Hepatocyte (in vitro differentiated cells): ENCODE data around the gene RAD1.

Experiments used
- CTCF ChIP-seq: fragments of 200-600 bp; sonication (generic); IDR thresholded peaks from 2 replicates; pipeline ENCODE4 v1.5.1; 2016; ENCODE audit warnings: antibody characterized with exemption, mild to moderate bottlenecking; ENCODE audit not compliant: poor library complexity
- EZH2 ChIP-seq: fragments of 200-600 bp; sonication (generic); IDR thresholded peaks from 2 replicates; pipeline ENCODE4 v1.6.1; 2016; ENCODE audit warnings: antibody characterized with exemption, mild to moderate bottlenecking, borderline replicate concordance
- EZH2phosphoT487 ChIP-seq: fragments of 200-600 bp; sonication (generic); IDR thresholded peaks from one replicate; pipeline ENCODE4 v1.6.1; 2018; ENCODE audit warnings: antibody characterized with exemption, mild to moderate bottlenecking, low read depth, moderate library complexity; ENCODE audit not compliant: unreplicated experiment, severe bottlenecking

- no peak for TF ChIP-seq EZH2phosphoT487
- no peak for TF ChIP-seq CTCF
- TF ChIP-seq EZH2 = no peak
Measured at GRCh38 chr5:34923694-34924461, 8.6 kb upstream of the RAD1 start.
